SU-DHL-6 (cell line): ENCODE data around the gene SERPINB11.

ENCODE experiments used
- H2AFZ ChIP-seq: fragments of 200-600 bp; sonication (generic); 2 replicates; pipeline ENCODE4 v1.6.1; 2014; ENCODE audit warnings: low read depth, mild to moderate bottlenecking, moderate library complexity, mixed read lengths, antibody characterized with exemption, low read length; ENCODE audit not compliant: severe bottlenecking
- H3F3A ChIP-seq: fragments of 200-600 bp; shearing (Covaris generic); 2 replicates; pipeline ENCODE4 v1.6.0; 2016; ENCODE audit warnings: antibody characterized with exemption, mild to moderate bottlenecking; ENCODE audit not compliant: insufficient read depth
- H3K27ac ChIP-seq: fragments of 200-600 bp; sonication (generic); 2 replicates; pipeline ENCODE4 v1.5.1; 2016; ENCODE audit warnings: low read depth, mild to moderate bottlenecking, low read length, moderate library complexity, mixed read lengths
- H3K27me3 ChIP-seq: fragments of 200-600 bp; sonication (generic), shearing (Covaris generic); 2 replicates; pipeline ENCODE4 v1.6.0; 2014; ENCODE audit warnings: mild to moderate bottlenecking, low read length
- H3K36me3 ChIP-seq: fragments of 200-600 bp; sonication (generic); 2 replicates; pipeline ENCODE4 v1.6.1; 2014; ENCODE audit warnings: mild to moderate bottlenecking, low read length, mixed read lengths
- H3K4me2 ChIP-seq: fragments of 300-600, 200-600 bp; shearing (Covaris generic), sonication (generic); 2 replicates; pipeline ENCODE4 v1.6.0; 2014; ENCODE audit warnings: low read length, low read depth, mild to moderate bottlenecking; ENCODE audit not compliant: poor library complexity, severe bottlenecking
- H3K4me3 ChIP-seq: fragments of 200-600 bp; sonication (generic); 2 replicates; pipeline ENCODE4 v1.5.1; 2014; ENCODE audit warnings: antibody characterized with exemption, low read length, mild to moderate bottlenecking, mixed read lengths; ENCODE audit not compliant: insufficient read depth, poor library complexity, severe bottlenecking
- H3K79me2 ChIP-seq: fragments of 200-600 bp; sonication (generic); 2 replicates; pipeline ENCODE4 v1.6.1; 2014; ENCODE audit warnings: mild to moderate bottlenecking, low read length, moderate library complexity; ENCODE audit not compliant: insufficient read depth
- H3K9ac ChIP-seq: fragments of 200-600 bp; sonication (generic); 2 replicates; pipeline ENCODE4 v1.7.0; 2014; ENCODE audit warnings: mild to moderate bottlenecking, low read length
- H3K9me2 ChIP-seq: fragments of 200-600 bp; sonication (generic); replicated peaks from 2 replicates; pipeline ENCODE4 v1.6.1; 2014; ENCODE audit warnings: low read length; ENCODE audit not compliant: insufficient read depth
- H3K9me3 ChIP-seq: fragments of 200-600 bp; sonication (generic); 2 replicates; pipeline ENCODE4 v1.6.1; 2014; ENCODE audit warnings: low read length, mixed read lengths; ENCODE audit not compliant: insufficient read depth
- H4K20me1 ChIP-seq: fragments of 200-600 bp; sonication (generic); 2 replicates; pipeline ENCODE4 v1.6.1; 2014; ENCODE audit warnings: low read depth, mild to moderate bottlenecking, antibody characterized with exemption, low read length, moderate library complexity, mixed read lengths
- EZH2phosphoT487 ChIP-seq: fragments of 200-600 bp; sonication (generic), shearing (Covaris generic); conservative IDR thresholded peaks from 2 replicates; pipeline ENCODE4 v1.6.1; 2018; ENCODE audit warnings: mild to moderate bottlenecking, antibody characterized with exemption, low read length, moderate library complexity, mixed read lengths
- TF ChIP-seq, protein P1 (sequence below): fragments of 200-600 bp; sonication (generic); IDR thresholded peaks from one replicate; pipeline ENCODE4 v1.5.1; 2017; ENCODE audit warnings: antibody characterized with exemption, mild to moderate bottlenecking, low read length, moderate library complexity; ENCODE audit not compliant: insufficient read depth, poor library complexity, severe bottlenecking

The SERPINB11 gene

DNA sequence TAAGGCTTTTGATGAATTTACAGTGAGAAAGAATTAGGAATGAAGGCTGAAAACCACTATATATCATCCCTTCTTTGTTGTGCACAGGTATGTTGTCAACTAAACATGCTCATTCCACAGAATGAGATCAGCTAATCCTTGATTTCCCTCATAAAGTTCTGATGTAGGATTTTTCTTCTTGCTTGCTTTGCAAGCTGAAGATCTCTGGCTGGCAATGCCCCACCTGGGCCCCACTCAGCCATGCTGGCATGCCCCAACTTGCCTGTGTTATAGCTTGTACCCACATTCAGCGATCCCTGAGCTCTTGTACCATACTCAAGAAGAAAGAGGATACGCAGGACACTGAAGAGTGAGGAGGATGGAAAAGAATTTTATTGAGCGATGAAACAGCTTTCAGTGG, 18.0 kb upstream of the SERPINB11 start:
- H3K27ac ChIP-seq: no peak overlapping the region
- no peak for TF ChIP-seq EZH2phosphoT487
- TF ChIP-seq, protein P1, sequence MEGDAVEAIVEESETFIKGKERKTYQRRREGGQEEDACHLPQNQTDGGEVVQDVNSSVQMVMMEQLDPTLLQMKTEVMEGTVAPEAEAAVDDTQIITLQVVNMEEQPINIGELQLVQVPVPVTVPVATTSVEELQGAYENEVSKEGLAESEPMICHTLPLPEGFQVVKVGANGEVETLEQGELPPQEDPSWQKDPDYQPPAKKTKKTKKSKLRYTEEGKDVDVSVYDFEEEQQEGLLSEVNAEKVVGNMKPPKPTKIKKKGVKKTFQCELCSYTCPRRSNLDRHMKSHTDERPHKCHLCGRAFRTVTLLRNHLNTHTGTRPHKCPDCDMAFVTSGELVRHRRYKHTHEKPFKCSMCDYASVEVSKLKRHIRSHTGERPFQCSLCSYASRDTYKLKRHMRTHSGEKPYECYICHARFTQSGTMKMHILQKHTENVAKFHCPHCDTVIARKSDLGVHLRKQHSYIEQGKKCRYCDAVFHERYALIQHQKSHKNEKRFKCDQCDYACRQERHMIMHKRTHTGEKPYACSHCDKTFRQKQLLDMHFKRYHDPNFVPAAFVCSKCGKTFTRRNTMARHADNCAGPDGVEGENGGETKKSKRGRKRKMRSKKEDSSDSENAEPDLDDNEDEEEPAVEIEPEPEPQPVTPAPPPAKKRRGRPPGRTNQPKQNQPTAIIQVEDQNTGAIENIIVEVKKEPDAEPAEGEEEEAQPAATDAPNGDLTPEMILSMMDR: no peak

DNA sequence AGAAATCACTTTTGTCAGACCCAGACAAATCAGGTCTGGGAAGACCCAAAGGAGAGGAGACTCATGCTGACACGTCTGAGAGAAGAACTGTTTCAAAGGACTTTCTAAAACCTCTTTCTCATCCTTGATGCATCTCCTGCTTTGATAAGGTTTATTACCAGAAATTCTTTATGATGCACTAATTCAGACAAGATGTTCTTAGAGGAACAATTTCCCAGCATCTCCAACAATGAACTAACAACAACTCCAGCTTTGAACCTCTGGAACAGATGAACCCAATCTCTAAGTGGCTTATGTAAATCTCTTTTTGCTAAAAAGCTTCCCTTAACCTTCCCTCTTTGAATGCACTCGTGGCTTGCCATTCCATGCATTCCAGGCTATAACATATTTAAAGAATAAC, 15.9 kb upstream of the SERPINB11 start:
- Histone ChIP-seq H3K27ac (no peak overlapping the region), H3K9me3 (no peaks in the 10 kb centered on the region), H3K36me3 (no peaks in the 10 kb centered on the region), H3K79me2 (no peaks in the 10 kb centered on the region), H4K20me1 (no peaks in the 10 kb centered on the region), H2AFZ (no peak overlapping the region), H3K4me3 (no peak overlapping the region), H3K4me2 (no peak overlapping the region), H3K27me3 (no peaks in the 10 kb centered on the region), H3F3A (no peaks in the 10 kb centered on the region), H3K9ac (no peak overlapping the region), H3K9me2 (no peaks in the 10 kb centered on the region)
- TF ChIP-seq, protein P1: no peak
- TF ChIP-seq EZH2phosphoT487: no peak

More for the DNA sequence above, 18.0 kb upstream of the SERPINB11 start:
- Histone ChIP-seq H3K4me2 (no peak overlapping the region), H2AFZ (no peak overlapping the region), H3K27me3 (no peaks in the 10 kb centered on the region), H4K20me1 (no peaks in the 10 kb centered on the region), H3K9ac (no peak overlapping the region), H3F3A (no peaks in the 10 kb centered on the region), H3K36me3 (no peaks in the 10 kb centered on the region), H3K9me3 (no peaks in the 10 kb centered on the region), H3K9me2 (no peaks in the 10 kb centered on the region), H3K4me3 (no peak overlapping the region), H3K79me2 (no peaks in the 10 kb centered on the region)

DNA sequence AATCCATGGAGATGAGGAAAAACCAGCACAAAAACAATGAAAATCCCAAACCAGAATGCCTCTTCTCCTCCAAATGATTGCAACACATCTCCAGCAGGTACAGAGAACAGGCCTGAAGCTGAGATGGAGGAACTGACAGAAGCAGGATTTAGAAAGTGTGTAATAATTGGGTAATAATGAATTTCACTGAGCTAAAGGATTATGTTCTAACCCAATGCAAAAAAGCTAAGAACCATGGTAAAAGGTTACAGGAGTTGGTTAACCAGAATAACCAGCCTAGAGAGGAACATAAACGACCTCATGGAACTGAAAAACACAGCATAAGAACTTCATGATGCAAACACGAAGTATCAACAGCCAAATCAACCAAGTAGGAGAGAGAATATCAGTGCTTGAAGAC, 13.7 kb upstream of the SERPINB11 start:
- no peaks in the 10 kb centered on the region for H3K9me3 ChIP-seq
- H3K4me2 ChIP-seq: no peak overlapping the region
- H4K20me1 ChIP-seq: no peaks in the 10 kb centered on the region
- TF ChIP-seq, protein P1: no peak
- no peak for TF ChIP-seq EZH2phosphoT487
- no peak overlapping the region for H2AFZ ChIP-seq
- no peaks in the 10 kb centered on the region for H3K27me3 ChIP-seq
- H3K79me2 ChIP-seq: no peaks in the 10 kb centered on the region
- H3K36me3 ChIP-seq: no peaks in the 10 kb centered on the region
- H3K4me3 ChIP-seq: no peak overlapping the region
- H3K9ac ChIP-seq: no peak overlapping the region
- no peak overlapping the region for H3K27ac ChIP-seq
- no peaks in the 10 kb centered on the region for H3F3A ChIP-seq
- no peaks in the 10 kb centered on the region for H3K9me2 ChIP-seq
